GM19238 (cell line): ENCODE results near the gene ABCC4.
"Not testable (repeated sequence)": the region's sequence is repeated elsewhere in the genome, so short reads cannot be mapped to it uniquely, and the experiment has no call there.

Experiments used
- DNase-seq: peaks from one replicate; pipeline ENCODE4 v3.0.0; 2011; ENCODE audit warnings: low spot score; ENCODE audit not compliant: insufficient read length

ABCC4 gene

GRCh38 chr13:95201814-95202651, 99.2 kb downstream of the ABCC4 start:
- no peak for DNase-seq

GRCh38 chr13:95200386-95200957, 100.8 kb downstream of the ABCC4 start:
- not testable (repeated sequence) for DNase-seq

GRCh38 chr13:95199896-95200295, 101.4 kb downstream of the ABCC4 start:
- no peak for DNase-seq

GRCh38 chr13:95198606-95199005, 102.6 kb downstream of the ABCC4 start:
- DNase-seq = not testable (repeated sequence)

GRCh38 chr13:95197548-95197947, 103.7 kb downstream of the ABCC4 start:
- no peak for DNase-seq

GRCh38 chr13:95195146-95195545, 106.1 kb downstream of the ABCC4 start:
- no peak for DNase-seq

- no peak for DNase-seq
Measured at GRCh38 chr13:95193509-95194230, 107.6 kb downstream of the ABCC4 start.

GRCh38 chr13:95192998-95193397, 108.3 kb downstream of the ABCC4 start:
- DNase-seq = no peak

- not testable (repeated sequence) for DNase-seq
Measured at GRCh38 chr13:95192564-95192945, 108.7 kb downstream of the ABCC4 start.

- DNase-seq = peak; percentile 50
Measured at GRCh38 chr13:95191821-95192563, 109.3 kb downstream of the ABCC4 start.

GRCh38 chr13:95188128-95188527, 113.1 kb downstream of the ABCC4 start:
- no peak for DNase-seq

GRCh38 chr13:95185851-95186250, 115.4 kb downstream of the ABCC4 start:
- DNase-seq = no peak

- no peak for DNase-seq
Measured at GRCh38 chr13:95185311-95185710, 115.9 kb downstream of the ABCC4 start.

GRCh38 chr13:95184317-95184716, 116.9 kb downstream of the ABCC4 start:
- DNase-seq = no peak

GRCh38 chr13:95182570-95183265, 118.5 kb downstream of the ABCC4 start:
- no peak for DNase-seq

- peak; percentile 15 for DNase-seq
Measured at GRCh38 chr13:95181586-95181985, 119.7 kb downstream of the ABCC4 start.

- DNase-seq = no peak
Measured at GRCh38 chr13:95180513-95181245, 120.6 kb downstream of the ABCC4 start.

- no peak for DNase-seq
Measured at GRCh38 chr13:95176611-95177259, 124.5 kb downstream of the ABCC4 start.

GRCh38 chr13:95174517-95174916, 126.7 kb downstream of the ABCC4 start:
- DNase-seq = no peak

- DNase-seq = no peak
Measured at GRCh38 chr13:95168191-95168590, 133.1 kb downstream of the ABCC4 start.
